ENCODE measurements around the gene SUDS3. TPM values are rescaled to one million over a fixed set of nuclear protein-coding genes. Genes with fewer than 3 reads are reported as not detected.

The SUDS3 gene
- total RNA-seq, 1 donor: 53.5 TPM

DNA sequence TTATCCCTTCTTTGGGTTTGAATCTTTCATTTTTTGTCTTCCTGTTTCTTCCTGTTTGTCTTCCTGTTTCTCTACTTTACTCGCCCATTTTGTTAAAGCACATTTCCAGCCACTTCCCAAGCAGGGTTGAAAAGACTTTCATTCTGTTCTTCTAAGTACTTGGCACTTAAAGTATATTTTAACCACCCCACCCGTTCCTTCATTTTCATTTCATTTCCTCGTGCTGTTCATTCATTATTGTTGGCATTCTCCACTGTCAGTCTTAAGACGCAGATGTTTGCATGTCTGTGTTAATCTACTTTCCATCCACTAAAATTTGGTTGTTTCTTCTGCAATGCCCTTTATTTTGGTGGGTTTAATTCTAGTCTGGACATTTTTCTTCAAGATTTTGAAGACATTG is 49.0 kb downstream of the SUDS3 start:
- TF ChIP-seq, protein P1, sequence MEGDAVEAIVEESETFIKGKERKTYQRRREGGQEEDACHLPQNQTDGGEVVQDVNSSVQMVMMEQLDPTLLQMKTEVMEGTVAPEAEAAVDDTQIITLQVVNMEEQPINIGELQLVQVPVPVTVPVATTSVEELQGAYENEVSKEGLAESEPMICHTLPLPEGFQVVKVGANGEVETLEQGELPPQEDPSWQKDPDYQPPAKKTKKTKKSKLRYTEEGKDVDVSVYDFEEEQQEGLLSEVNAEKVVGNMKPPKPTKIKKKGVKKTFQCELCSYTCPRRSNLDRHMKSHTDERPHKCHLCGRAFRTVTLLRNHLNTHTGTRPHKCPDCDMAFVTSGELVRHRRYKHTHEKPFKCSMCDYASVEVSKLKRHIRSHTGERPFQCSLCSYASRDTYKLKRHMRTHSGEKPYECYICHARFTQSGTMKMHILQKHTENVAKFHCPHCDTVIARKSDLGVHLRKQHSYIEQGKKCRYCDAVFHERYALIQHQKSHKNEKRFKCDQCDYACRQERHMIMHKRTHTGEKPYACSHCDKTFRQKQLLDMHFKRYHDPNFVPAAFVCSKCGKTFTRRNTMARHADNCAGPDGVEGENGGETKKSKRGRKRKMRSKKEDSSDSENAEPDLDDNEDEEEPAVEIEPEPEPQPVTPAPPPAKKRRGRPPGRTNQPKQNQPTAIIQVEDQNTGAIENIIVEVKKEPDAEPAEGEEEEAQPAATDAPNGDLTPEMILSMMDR (IDR thresholded peaks at IDR 0.05; ENCODE audit: insufficient read depth, low read depth, low read length): no peak
- H3K4me3 ChIP-seq (ENCODE audit: low read depth, low read length): no peak overlapping the region
- DNase-seq (ENCODE audit: low read depth): no peak

DNA sequence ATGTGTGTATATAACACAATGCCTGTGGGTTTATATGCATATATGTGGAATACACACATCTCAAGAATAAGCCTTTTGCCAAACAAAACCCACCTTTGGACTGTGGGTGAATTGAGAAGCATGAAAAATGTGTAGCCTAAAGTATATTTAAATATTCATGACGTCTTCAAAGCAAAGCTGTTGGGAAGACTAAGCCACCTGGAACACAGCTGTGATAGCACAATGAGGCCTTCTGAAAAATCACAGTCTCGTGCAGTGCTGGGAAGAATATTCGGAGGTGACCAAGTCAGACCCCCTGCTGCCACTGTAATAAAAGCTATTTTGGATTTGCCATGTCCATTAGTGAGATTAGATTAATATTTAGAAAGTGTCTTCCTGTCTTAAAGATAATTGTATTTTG is 51.5 kb downstream of the SUDS3 start:
- no peak for DNase-seq (ENCODE audit: low read depth)
- TF ChIP-seq, protein P1 (IDR thresholded peaks at IDR 0.05; ENCODE audit: insufficient read depth, low read depth, low read length): no peak

DNA sequence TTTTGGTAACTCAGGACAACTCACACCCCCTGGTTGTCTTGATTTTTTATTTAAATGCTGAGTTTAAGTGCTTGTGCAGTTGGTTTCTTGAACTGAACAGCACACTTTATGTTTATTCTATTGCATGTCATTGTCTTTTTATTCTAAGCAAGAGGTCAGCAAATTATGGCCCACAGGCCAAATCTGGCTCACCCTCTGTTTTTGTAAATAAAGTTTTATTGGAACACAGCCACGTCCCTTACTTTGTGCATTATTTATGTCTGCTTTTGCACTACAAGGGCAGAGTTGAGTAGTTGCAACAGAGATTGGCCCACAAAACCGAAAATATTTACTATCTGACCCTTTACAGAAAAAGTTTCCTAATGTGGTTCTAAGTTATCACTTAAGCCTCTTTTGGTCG is 52.3 kb downstream of the SUDS3 start:
- H3K4me3 ChIP-seq (ENCODE audit: low read depth, low read length): no peak overlapping the region
- DNase-seq (ENCODE audit: low read depth): peak; percentile 69
- TF ChIP-seq, protein P1 (IDR thresholded peaks at IDR 0.05; ENCODE audit: insufficient read depth, low read depth, low read length): no peak

More for the DNA sequence above, 51.5 kb downstream of the SUDS3 start:
- H3K4me3 ChIP-seq (ENCODE audit: low read depth, low read length): no peak overlapping the region

DNA sequence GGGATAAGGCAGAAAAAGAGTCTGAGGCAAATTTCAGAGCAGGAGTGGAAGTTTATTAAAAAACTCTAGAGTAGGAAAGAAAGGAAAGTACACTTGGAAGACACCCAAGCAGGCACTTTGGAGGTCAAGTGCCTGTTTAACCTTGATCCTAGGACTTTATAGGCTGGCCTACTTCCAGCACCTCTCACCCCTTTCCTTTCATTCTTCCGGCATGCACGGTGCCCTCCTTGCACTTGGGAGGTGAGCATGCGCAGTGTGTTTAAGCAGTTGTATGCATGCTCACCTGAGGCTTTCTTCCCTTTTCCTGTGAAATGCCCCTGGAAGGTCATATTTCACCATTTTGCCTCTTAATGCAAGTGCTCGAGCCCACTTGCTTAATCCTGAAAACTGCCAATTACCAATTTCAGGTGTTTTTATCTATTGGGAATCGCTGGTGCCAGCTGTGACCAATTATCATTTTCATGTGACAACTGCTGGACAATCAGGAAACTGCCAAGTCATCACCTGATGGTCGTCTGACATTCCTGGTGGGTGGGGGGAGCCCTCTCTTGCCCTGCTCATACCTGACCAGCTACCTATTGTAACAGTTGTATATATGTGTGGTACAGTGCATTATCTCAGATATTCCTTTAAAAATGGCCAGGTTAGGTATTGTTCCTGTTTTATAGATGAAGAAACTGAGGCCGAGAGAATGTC is 53.5 kb downstream of the SUDS3 start:
- TF ChIP-seq, protein P1 (IDR thresholded peaks at IDR 0.05; ENCODE audit: insufficient read depth, low read depth, low read length): no peak
- no peak overlapping the region for H3K4me3 ChIP-seq (ENCODE audit: low read depth, low read length)
- DNase-seq (ENCODE audit: low read depth): no peak

DNA sequence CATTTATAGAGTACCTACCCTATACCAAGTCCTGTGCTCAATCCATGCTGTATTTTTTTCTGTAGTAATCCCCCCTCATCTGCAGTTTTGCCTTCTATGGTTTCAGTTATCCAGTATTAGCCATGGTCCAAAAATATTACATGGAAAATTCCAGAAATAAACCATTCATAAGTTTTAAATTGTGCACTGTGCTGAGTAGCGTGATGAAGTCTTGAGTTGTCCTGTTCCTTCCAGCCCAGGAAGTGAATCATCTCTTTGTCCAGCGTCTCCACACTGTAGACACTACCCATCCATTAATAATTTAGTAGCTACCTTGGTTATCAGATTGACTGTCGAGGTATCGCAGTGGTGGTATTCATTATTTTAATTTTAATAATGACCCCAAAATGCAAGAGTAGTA is 54.2 kb downstream of the SUDS3 start:
- no peak overlapping the region for H3K4me3 ChIP-seq (ENCODE audit: low read depth, low read length)
- TF ChIP-seq, protein P1 (IDR thresholded peaks at IDR 0.05; ENCODE audit: insufficient read depth, low read depth, low read length): no peak
- no peak for DNase-seq (ENCODE audit: low read depth)

DNA sequence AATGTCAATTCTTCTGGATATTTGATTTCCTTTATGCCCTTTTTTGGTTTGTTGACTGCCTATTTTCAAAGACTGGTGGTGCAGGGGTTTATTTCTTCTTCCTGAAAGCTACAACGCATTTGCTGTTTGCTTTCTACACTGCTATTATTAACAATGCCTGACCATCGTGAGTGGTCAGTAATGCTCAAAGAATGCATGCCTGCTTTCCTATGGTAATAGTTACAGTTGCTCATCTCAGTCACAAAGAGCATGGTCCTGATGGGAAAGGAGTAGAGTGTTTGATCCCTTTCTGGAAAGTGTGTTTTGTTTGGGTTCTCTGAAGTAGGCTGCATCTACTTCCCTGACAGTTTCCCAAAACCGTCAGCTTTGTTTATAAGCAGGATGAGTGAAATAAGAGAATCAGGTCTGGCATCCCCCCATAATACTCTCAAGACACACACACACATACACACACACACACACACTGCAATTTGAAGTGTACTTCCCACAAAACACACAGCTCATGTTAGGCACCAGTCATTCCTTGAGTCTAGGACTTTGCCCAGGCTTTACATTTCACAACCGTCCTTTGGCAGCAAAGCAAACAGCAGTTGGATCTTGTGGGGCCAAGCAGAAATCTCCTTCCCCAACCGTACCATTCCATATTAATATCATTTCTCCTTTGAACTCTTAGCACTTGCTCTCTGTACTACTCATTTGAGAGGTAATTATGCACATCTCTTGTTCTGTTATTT is 56.6 kb downstream of the SUDS3 start:
- TF ChIP-seq, protein P1 (IDR thresholded peaks at IDR 0.05; ENCODE audit: insufficient read depth, low read depth, low read length): no peak
- no peak overlapping the region for H3K4me3 ChIP-seq (ENCODE audit: low read depth, low read length)
- no peak for DNase-seq (ENCODE audit: low read depth)

Measured in fibroblast of villous mesenchyme (primary cell).